Measurements from ENCODE around the gene CBX3.

Gene CBX3

DNA sequence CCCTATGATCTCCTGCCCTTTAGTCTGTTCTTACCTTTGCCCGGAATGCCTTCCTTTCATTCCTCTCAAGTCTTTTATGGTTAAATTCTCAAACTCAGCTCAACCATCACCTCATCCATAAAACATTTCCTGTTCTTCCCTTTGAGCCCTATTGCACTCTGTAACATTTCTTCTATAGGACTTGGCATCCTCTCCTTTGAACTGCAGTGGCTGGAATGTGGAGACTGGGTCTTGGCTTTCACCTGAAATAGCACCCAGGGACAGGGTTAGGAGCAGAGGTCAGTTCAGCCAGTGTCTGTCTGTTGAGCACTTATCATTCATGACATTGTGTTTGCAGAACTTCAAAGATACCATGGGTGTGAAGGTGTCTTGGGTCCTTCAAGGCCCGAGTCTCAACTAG lies 42.3 kb upstream of the CBX3 start:
- ATAC-seq: no peak
- no peak for TF ChIP-seq ARNTL (CRISPR knock-in tag; IDR thresholded peaks at IDR 0.05; ENCODE audit: borderline replicate concordance, low read depth)

- no peak for TF ChIP-seq TOX (CRISPR knock-in tag; IDR thresholded peaks at IDR 0.05; ENCODE audit: borderline replicate concordance)
- TF ChIP-seq CSDC2 (CRISPR knock-in tag; IDR thresholded peaks at IDR 0.05): no peak
- no peak for TF ChIP-seq ZFP30 (CRISPR knock-in tag; IDR thresholded peaks at IDR 0.05)
- TF ChIP-seq, protein P1, sequence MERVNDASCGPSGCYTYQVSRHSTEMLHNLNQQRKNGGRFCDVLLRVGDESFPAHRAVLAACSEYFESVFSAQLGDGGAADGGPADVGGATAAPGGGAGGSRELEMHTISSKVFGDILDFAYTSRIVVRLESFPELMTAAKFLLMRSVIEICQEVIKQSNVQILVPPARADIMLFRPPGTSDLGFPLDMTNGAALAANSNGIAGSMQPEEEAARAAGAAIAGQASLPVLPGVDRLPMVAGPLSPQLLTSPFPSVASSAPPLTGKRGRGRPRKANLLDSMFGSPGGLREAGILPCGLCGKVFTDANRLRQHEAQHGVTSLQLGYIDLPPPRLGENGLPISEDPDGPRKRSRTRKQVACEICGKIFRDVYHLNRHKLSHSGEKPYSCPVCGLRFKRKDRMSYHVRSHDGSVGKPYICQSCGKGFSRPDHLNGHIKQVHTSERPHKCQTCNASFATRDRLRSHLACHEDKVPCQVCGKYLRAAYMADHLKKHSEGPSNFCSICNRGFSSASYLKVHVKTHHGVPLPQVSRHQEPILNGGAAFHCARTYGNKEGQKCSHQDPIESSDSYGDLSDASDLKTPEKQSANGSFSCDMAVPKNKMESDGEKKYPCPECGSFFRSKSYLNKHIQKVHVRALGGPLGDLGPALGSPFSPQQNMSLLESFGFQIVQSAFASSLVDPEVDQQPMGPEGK (CRISPR knock-in tag; IDR thresholded peaks at IDR 0.05; ENCODE audit: borderline replicate concordance): no peak
- TF ChIP-seq PPARA (CRISPR knock-in tag; IDR thresholded peaks at IDR 0.05; ENCODE audit: borderline replicate concordance): no peak
- TF ChIP-seq ZNF8 (CRISPR knock-in tag; IDR thresholded peaks at IDR 0.05): no peak
- no peak for TF ChIP-seq CSRNP3 (CRISPR knock-in tag; IDR thresholded peaks at IDR 0.05)
- no peak for TF ChIP-seq ZNF565 (CRISPR knock-in tag; conservative IDR thresholded peaks at IDR 0.05; ENCODE audit: low read depth)
- TF ChIP-seq ARNTL (CRISPR knock-in tag; IDR thresholded peaks at IDR 0.05; ENCODE audit: borderline replicate concordance, low read depth): no peak
- no peak for TF ChIP-seq ISL1 (CRISPR knock-in tag; IDR thresholded peaks at IDR 0.05)
- TF ChIP-seq ESRRG (CRISPR knock-in tag; IDR thresholded peaks at IDR 0.05): no peak
- TF ChIP-seq ZC3H10 (CRISPR knock-in tag; IDR thresholded peaks at IDR 0.05): no peak
- TF ChIP-seq OSR1 (CRISPR knock-in tag; IDR thresholded peaks at IDR 0.05): no peak
- no peak for TF ChIP-seq GLIS3 (CRISPR knock-in tag; IDR thresholded peaks at IDR 0.05)
- no peak for TF ChIP-seq SNAI2 (CRISPR knock-in tag; IDR thresholded peaks at IDR 0.05)
- TF ChIP-seq, protein P2, sequence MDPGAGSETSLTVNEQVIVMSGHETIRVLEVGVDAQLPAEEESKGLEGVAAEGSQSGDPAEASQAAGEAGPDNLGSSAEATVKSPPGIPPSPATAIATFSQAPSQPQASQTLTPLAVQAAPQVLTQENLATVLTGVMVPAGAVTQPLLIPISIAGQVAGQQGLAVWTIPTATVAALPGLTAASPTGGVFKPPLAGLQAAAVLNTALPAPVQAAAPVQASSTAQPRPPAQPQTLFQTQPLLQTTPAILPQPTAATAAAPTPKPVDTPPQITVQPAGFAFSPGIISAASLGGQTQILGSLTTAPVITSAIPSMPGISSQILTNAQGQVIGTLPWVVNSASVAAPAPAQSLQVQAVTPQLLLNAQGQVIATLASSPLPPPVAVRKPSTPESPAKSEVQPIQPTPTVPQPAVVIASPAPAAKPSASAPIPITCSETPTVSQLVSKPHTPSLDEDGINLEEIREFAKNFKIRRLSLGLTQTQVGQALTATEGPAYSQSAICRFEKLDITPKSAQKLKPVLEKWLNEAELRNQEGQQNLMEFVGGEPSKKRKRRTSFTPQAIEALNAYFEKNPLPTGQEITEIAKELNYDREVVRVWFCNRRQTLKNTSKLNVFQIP (CRISPR knock-in tag; IDR thresholded peaks at IDR 0.05; ENCODE audit: borderline replicate concordance, low read depth): no peak
- no peak for TF ChIP-seq RARB (CRISPR knock-in tag; IDR thresholded peaks at IDR 0.05)
- TF ChIP-seq, protein P3, sequence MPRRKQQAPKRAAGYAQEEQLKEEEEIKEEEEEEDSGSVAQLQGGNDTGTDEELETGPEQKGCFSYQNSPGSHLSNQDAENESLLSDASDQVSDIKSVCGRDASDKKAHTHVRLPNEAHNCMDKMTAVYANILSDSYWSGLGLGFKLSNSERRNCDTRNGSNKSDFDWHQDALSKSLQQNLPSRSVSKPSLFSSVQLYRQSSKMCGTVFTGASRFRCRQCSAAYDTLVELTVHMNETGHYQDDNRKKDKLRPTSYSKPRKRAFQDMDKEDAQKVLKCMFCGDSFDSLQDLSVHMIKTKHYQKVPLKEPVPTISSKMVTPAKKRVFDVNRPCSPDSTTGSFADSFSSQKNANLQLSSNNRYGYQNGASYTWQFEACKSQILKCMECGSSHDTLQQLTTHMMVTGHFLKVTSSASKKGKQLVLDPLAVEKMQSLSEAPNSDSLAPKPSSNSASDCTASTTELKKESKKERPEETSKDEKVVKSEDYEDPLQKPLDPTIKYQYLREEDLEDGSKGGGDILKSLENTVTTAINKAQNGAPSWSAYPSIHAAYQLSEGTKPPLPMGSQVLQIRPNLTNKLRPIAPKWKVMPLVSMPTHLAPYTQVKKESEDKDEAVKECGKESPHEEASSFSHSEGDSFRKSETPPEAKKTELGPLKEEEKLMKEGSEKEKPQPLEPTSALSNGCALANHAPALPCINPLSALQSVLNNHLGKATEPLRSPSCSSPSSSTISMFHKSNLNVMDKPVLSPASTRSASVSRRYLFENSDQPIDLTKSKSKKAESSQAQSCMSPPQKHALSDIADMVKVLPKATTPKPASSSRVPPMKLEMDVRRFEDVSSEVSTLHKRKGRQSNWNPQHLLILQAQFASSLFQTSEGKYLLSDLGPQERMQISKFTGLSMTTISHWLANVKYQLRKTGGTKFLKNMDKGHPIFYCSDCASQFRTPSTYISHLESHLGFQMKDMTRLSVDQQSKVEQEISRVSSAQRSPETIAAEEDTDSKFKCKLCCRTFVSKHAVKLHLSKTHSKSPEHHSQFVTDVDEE (CRISPR knock-in tag; IDR thresholded peaks at IDR 0.05): no peak
- no peak for TF ChIP-seq ZNF70 (CRISPR knock-in tag; IDR thresholded peaks at IDR 0.05)
- ATAC-seq: no peak
Observed at GRCh38 chr7:26160896-26161295, 40.6 kb upstream of the CBX3 start.

DNA sequence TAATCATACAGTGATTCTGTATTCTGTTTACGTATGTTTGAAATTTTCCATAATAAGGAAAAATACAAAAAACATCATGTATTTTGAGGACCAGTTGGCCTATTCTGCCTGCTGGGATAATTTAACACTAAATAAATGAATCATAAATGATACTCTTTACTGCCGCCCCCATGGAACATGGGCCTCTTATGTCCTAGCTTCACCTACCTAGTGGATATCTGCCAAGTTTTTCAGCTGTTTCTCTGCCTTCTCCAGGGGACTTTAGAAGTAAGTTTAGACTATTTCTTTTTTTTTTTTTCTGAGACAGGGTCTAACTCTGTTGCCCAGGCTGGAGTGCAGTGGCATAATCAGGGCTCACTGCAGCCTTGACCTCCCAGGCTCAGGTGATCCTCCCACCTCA lies 39.1 kb upstream of the CBX3 start:
- no peak for TF ChIP-seq ZNF70 (CRISPR knock-in tag; IDR thresholded peaks at IDR 0.05)
- no peak for TF ChIP-seq CSDC2 (CRISPR knock-in tag; IDR thresholded peaks at IDR 0.05)
- TF ChIP-seq ARNTL (CRISPR knock-in tag; IDR thresholded peaks at IDR 0.05; ENCODE audit: borderline replicate concordance, low read depth): no peak
- TF ChIP-seq, protein P2 (CRISPR knock-in tag; IDR thresholded peaks at IDR 0.05; ENCODE audit: borderline replicate concordance, low read depth): no peak
- TF ChIP-seq ZFP30 (CRISPR knock-in tag; IDR thresholded peaks at IDR 0.05): no peak
- TF ChIP-seq, protein P3 (CRISPR knock-in tag; IDR thresholded peaks at IDR 0.05): no peak
- no peak for TF ChIP-seq ZNF8 (CRISPR knock-in tag; IDR thresholded peaks at IDR 0.05)
- TF ChIP-seq SNAI2 (CRISPR knock-in tag; IDR thresholded peaks at IDR 0.05): no peak
- no peak for TF ChIP-seq CSRNP3 (CRISPR knock-in tag; IDR thresholded peaks at IDR 0.05)
- no peak for TF ChIP-seq ESRRG (CRISPR knock-in tag; IDR thresholded peaks at IDR 0.05)
- TF ChIP-seq ZFP3 (CRISPR knock-in tag; IDR thresholded peaks at IDR 0.05): no peak
- no peak for TF ChIP-seq ISL1 (CRISPR knock-in tag; IDR thresholded peaks at IDR 0.05)
- TF ChIP-seq, protein P1 (CRISPR knock-in tag; IDR thresholded peaks at IDR 0.05; ENCODE audit: borderline replicate concordance): no peak
- no peak for TF ChIP-seq ZNF565 (CRISPR knock-in tag; conservative IDR thresholded peaks at IDR 0.05; ENCODE audit: low read depth)
- ATAC-seq: no peak

Data from SK-N-SH treated with all-trans-retinoic acid at 6 μM for 48 hours (cell line).